ENCODE data around the gene CLEC18A. TPM values are rescaled to one million over a fixed set of nuclear protein-coding genes. Genes with fewer than 3 reads are reported as not detected.

CLEC18A gene
- total and polyA plus RNA-seq, 2 of the 8 experiments (the other 6 are each of a cell fraction or from before 2014, with no cell fraction given) = 1.3 to 1.4 TPM

GRCh38 chr16:69936751-69937211 lies 14.4 kb upstream of the CLEC18A start (continued):
- TF ChIP-seq CHD7 (IDR thresholded peaks at IDR 0.05; ENCODE audit: insufficient replicate concordance, low read length) (no peak), GABPA (IDR thresholded peaks at IDR 0.05; ENCODE audit: borderline replicate concordance, insufficient read depth, low read length) (no peak)

Measured in H1 (cell line).